ENCODE results near the gene CHGA. TPM values are rescaled to one million over a fixed set of nuclear protein-coding genes. Genes with fewer than 3 reads are reported as not detected.

The CHGA gene
- polyA plus RNA-seq, 3 donors from 2014 or later: 0.63 TPM; not detected in 2

DNA sequence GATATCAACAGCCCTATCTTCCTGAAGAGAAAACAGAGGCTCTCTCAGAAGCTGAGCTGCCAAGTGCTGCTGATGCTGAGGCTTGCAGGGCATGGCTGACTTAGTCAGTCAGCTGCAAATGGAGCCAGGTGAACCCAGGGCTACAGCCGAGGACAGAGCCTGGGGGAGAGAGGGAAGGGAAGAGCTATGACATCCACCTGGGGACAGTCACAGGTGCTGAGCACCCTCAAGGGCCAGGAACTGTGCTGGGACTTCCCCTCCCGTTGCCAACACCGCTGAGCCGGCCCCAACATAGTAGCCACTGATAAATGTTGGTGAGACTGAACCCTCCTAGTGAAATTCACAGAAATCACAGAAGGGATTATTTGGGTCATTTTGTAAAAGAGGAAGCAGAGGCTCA is 6.7 kb upstream of the CHGA start:
- Mint-ChIP-seq H3K27me3 (ENCODE audit: low read depth in 3 of 3) (peaks cover 0 to 9% (median 4%) of the 10 kb centered on the region in 3 donors), H3K4me1 (no peaks in the 10 kb centered on the region), H3K27ac (no peak overlapping the region), H3K4me3 (no peak overlapping the region), H3K9me3 (no peaks in the 10 kb centered on the region), H3K36me3 (no peaks in the 10 kb centered on the region)
- DNase-seq: no peak

DNA sequence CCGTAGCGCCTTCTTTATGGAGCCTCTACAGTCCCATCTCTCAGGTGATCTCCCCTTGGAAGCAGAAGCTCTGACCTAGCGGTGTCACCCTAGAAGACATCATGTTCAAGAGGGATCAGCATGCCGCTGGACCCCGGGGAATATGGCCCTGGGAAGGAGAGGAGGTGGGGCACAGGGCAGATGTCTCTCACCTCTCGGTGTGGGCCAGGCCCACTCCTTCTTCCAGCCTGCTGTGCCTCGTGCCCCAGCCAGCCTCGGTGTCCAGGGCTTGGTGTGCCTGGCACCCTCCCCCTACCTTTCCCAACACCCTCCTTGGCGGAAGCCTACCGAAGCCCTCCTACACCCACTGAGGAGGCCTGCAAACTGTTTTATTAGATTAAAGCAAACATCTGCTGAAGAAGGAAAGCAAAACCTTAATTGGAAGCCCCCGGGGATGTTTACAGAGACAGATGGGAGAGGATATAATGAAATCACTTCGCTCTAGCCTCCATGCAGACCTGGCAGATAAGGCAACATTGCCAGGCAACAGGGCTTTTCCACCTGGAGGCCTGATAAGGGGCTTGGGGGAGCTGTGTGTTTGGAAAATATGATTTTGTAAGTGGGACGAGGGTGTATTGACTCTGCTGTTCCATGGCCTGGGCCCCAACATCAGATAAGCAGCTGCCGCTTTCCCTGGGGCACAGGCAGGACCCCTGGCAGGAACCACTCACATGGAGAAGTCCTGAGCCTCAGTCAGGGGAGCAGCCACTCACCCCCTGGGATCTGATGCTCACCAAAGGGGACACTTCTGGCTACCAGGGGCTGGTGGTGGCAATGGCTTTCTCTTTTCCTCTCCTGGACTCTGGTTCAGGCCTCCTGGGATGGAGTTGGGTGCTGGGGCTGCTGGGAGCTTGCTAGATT is 5.7 kb upstream of the CHGA start:
- Mint-ChIP-seq H3K9me3 (no peaks in the 10 kb centered on the region), H3K36me3 (no peaks in the 10 kb centered on the region), H3K4me3 (no peak overlapping the region), H3K27me3 (ENCODE audit: low read depth in 3 of 3) (peaks cover 4 to 16% (median 4%) of the 10 kb centered on the region in 3 donors), H3K4me1 (peaks cover under 1 to 2% of the 10 kb centered on the region in 2 donors), H3K27ac (no peak overlapping the region)
- no peak for DNase-seq

DNA sequence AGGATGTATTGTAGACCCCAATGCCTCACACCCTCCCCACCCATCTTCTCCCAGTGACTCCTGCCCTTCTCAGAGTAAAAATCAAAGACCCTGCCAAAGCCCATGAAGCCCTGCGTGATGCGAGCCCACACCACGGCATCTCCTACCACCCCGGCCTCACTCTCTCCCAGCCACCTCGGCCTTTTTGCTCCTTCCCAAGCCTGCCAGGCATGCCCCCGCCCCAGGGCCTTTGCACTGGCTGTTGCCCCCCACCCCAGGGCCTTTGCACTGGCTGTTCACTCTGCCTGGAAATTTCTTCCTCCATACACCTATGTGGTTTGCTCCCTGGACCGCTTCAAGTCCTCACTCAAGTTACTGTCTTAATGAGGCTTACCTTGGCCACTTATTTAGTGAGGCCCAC is 5.0 kb upstream of the CHGA start:
- no peak overlapping the region for H3K27ac Mint-ChIP-seq
- no peaks in the 10 kb centered on the region for H3K36me3 Mint-ChIP-seq
- no peaks in the 10 kb centered on the region for H3K9me3 Mint-ChIP-seq
- no peak overlapping the region for H3K4me3 Mint-ChIP-seq
- peaks cover 4 to 21% (median 8%) of the 10 kb centered on the region in 3 donors for H3K27me3 Mint-ChIP-seq (ENCODE audit: low read depth in 3 of 3)
- DNase-seq: no peak
- peaks cover 5 to 6% of the 10 kb centered on the region in 2 donors for H3K4me1 Mint-ChIP-seq

- Mint-ChIP-seq H3K4me1 (peaks cover 6 to 7% of the 10 kb centered on the region in 2 donors), H3K36me3 (no peaks in the 10 kb centered on the region), H3K27me3 (ENCODE audit: low read depth in 3 of 3) (peaks cover 7 to 26% (median 12%) of the 10 kb centered on the region in 3 donors), H3K9me3 (no peaks in the 10 kb centered on the region), H3K27ac (no peak overlapping the region), H3K4me3 (no peak overlapping the region)
- DNase-seq: no peak
These were observed 2.9 kb upstream of the CHGA start for GRCh38 chr14:92920001-92920400.

- Mint-ChIP-seq H3K27ac (no peak overlapping the region), H3K4me3 (no peak overlapping the region), H3K27me3 (ENCODE audit: low read depth in 3 of 3) (peaks cover 9 to 29% (median 17%) of the 10 kb centered on the region in 3 donors)
These were observed 705 bp upstream of the CHGA start for GRCh38 chr14:92922155-92922735.

DNA sequence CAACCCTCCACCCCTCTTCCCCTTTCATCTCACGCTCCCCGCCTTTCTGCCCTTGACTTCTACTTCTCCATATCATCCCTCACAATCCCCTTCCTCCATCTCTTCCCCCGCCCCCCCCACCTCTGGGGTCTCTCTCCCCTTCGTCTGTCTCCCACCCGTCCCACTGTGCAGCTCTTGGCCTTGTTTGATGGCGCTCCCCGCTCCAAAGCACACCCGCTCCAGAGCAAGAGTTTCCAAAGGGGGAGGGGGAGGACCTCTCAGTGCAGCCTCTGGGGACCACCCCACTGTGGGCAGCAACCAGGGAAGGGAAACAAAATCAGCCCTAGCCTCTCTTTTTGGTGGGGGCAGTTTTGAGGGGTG is 774 bp downstream of the CHGA start:
- peaks cover 9 to 29% (median 17%) of the 10 kb centered on the region in 3 donors for H3K27me3 Mint-ChIP-seq (ENCODE audit: low read depth in 3 of 3)
- H3K4me3 Mint-ChIP-seq: no peak overlapping the region
- H3K4me1 Mint-ChIP-seq: peaks cover 6 to 7% of the 10 kb centered on the region in 2 donors

More at GRCh38 chr14:92922155-92922735, 705 bp upstream of the CHGA start:
- Mint-ChIP-seq H3K36me3 (peaks cover 0 to 3% (median 0%) of the 10 kb centered on the region in 3 donors), H3K4me1 (peaks cover 6 to 7% of the 10 kb centered on the region in 2 donors), H3K9me3 (no peaks in the 10 kb centered on the region)
- no peak for DNase-seq

GRCh38 chr14:92924247-92924646 is 1.3 kb downstream of the CHGA start:
- H3K9me3 Mint-ChIP-seq: no peaks in the 10 kb centered on the region
- DNase-seq: no peak
- H3K27ac Mint-ChIP-seq: no peak overlapping the region
- H3K36me3 Mint-ChIP-seq: peaks cover 0 to 3% (median 0%) of the 10 kb centered on the region in 3 donors
- peaks cover 6 to 7% of the 10 kb centered on the region in 2 donors for H3K4me1 Mint-ChIP-seq
- H3K27me3 Mint-ChIP-seq (ENCODE audit: low read depth in 3 of 3): peaks cover 9 to 29% (median 17%) of the 10 kb centered on the region in 3 donors
- peak overlapping the region in 1 of 5 donors; percentile 20 for H3K4me3 Mint-ChIP-seq

More for the DNA sequence above, 774 bp downstream of the CHGA start:
- no peaks in the 10 kb centered on the region for H3K9me3 Mint-ChIP-seq
- no peak for DNase-seq
- peaks cover 0 to 3% (median 0%) of the 10 kb centered on the region in 3 donors for H3K36me3 Mint-ChIP-seq
- H3K27ac Mint-ChIP-seq: no peak overlapping the region

GRCh38 chr14:92925446-92925845 is 2.5 kb downstream of the CHGA start:
- peaks cover 6 to 7% of the 10 kb centered on the region in 2 donors for H3K4me1 Mint-ChIP-seq
- no peaks in the 10 kb centered on the region for H3K9me3 Mint-ChIP-seq
- no peak overlapping the region for H3K27ac Mint-ChIP-seq
- no peak overlapping the region for H3K4me3 Mint-ChIP-seq
- H3K27me3 Mint-ChIP-seq (ENCODE audit: low read depth in 3 of 3): peaks cover 9 to 29% (median 17%) of the 10 kb centered on the region in 3 donors
- DNase-seq: no peak
- H3K36me3 Mint-ChIP-seq: peaks cover 0 to 3% (median 0%) of the 10 kb centered on the region in 3 donors

DNA sequence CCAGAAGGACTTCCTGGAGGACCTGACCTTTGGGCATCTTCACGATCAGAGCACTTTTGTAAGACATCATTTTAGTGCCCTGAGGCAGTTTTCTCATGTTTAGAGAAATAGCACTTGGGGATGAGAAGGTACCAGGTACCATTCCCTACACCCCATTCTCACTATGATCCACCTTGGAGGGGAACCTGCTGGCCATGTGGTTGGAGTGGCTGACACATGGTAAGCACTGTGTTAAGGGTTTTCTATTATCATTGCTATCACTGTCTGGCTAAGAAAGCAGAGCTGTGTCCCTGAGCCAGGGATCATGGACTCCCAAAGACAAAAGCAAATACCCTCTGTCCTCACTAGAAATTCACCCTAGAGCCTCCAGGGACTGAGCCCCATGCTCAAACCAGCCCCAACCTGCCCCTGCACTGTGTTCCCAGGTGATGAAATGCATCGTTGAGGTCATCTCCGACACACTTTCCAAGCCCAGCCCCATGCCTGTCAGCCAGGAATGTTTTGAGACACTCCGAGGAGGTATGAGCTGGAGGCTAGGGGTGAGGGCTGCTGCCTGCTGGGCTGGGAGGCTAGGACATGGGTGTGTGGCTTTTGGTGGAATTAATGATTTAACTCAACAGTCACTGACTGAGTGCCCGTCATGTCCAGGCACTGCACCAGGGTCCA is 3.4 kb downstream of the CHGA start:
- no peaks in the 10 kb centered on the region for H3K9me3 Mint-ChIP-seq
- peaks cover 0 to 3% (median 0%) of the 10 kb centered on the region in 3 donors for H3K36me3 Mint-ChIP-seq
- H3K4me1 Mint-ChIP-seq: peaks cover 6 to 7% of the 10 kb centered on the region in 2 donors
- peaks cover 7 to 25% (median 17%) of the 10 kb centered on the region in 3 donors for H3K27me3 Mint-ChIP-seq (ENCODE audit: low read depth in 3 of 3)
- DNase-seq: no peak
- no peak overlapping the region for H3K27ac Mint-ChIP-seq
- no peak overlapping the region for H3K4me3 Mint-ChIP-seq

GRCh38 chr14:92926931-92927330 is 4.0 kb downstream of the CHGA start:
- H3K4me1 Mint-ChIP-seq: peaks cover 6 to 7% of the 10 kb centered on the region in 2 donors

DNA sequence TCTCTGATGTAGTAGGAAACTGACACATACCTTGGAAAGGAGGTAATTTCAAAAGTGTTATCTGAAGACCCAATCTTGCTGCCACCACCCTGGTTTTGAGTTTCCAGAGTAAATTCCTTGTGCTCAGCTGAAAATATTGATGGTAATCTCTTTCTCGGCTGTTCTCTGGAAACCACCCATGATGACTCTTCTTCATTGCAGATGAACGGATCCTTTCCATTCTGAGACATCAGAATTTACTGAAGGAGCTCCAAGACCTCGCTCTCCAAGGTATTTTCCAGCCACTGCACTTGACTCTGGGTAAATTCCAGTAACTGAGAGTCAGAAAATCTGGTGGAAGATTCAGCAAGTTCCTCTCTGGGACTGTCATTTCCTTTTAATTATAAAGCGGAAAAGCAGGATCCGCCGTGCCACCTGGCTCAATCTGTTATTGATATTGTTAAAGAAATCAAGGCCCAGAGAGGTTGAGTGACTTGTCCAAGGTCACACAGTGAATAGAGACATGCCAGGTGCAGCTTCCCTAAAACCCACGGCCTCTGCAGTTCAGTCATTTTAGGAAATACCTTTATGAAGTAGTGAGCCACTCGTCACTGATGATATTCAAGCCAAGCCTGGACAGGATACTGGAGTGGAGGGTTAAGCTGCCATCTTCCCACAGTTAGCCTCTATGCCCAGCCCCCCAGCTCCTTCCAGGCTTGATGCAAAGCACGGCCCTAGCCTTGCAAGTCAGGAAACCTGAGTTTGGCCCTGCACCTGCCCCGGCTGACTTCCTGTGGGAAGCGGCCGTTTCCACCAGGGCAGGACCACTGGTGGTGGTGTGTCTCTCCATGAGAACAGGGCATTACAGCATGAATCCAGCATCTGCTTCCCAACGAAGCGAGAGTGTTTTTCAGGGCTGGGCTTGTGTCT is 4.7 kb downstream of the CHGA start:
- peaks cover under 1 to 3% of the 10 kb centered on the region in 2 donors for H3K4me1 Mint-ChIP-seq
- H3K4me3 Mint-ChIP-seq: no peak overlapping the region
- peaks cover 0 to 3% (median 0%) of the 10 kb centered on the region in 3 donors for H3K36me3 Mint-ChIP-seq
- H3K27ac Mint-ChIP-seq: no peak overlapping the region
- H3K27me3 Mint-ChIP-seq (ENCODE audit: low read depth in 3 of 3): peaks cover 7 to 16% (median 10%) of the 10 kb centered on the region in 3 donors
- H3K9me3 Mint-ChIP-seq: no peaks in the 10 kb centered on the region
- DNase-seq: no peak

More at GRCh38 chr14:92926931-92927330, 4.0 kb downstream of the CHGA start:
- Mint-ChIP-seq H3K9me3 (no peaks in the 10 kb centered on the region), H3K27me3 (ENCODE audit: low read depth in 3 of 3) (peaks cover 7 to 22% (median 15%) of the 10 kb centered on the region in 3 donors), H3K27ac (no peak overlapping the region), H3K4me3 (no peak overlapping the region), H3K36me3 (peaks cover 0 to 3% (median 0%) of the 10 kb centered on the region in 3 donors)
- DNase-seq: no peak

- H3K36me3 Mint-ChIP-seq: peaks cover 0 to 3% (median 0%) of the 10 kb centered on the region in 3 donors
- no peak overlapping the region for H3K4me3 Mint-ChIP-seq
- no peak overlapping the region for H3K27ac Mint-ChIP-seq
- H3K27me3 Mint-ChIP-seq (ENCODE audit: low read depth in 3 of 3): peaks cover 7 to 14% (median 11%) of the 10 kb centered on the region in 3 donors
- no peaks in the 10 kb centered on the region for H3K9me3 Mint-ChIP-seq
- peaks cover 0 to 2% of the 10 kb centered on the region in 2 donors for H3K4me1 Mint-ChIP-seq
- DNase-seq: no peak
These were observed 5.3 kb downstream of the CHGA start for GRCh38 chr14:92928258-92928629.

Data from immature natural killer cell (primary cell).